ENCODE data around the gene SNCB.

SNCB gene

GRCh38 chr5:176574297-176574591 lies 56.1 kb downstream of the SNCB start:
- no peak for DNase-seq (ENCODE audit: low read depth)

- peak; percentile 8 for DNase-seq (ENCODE audit: low read depth)
These were observed 56.6 kb downstream of the SNCB start for GRCh38 chr5:176573564-176574296.
